ENCODE data around the gene CCSER1.

DNA sequence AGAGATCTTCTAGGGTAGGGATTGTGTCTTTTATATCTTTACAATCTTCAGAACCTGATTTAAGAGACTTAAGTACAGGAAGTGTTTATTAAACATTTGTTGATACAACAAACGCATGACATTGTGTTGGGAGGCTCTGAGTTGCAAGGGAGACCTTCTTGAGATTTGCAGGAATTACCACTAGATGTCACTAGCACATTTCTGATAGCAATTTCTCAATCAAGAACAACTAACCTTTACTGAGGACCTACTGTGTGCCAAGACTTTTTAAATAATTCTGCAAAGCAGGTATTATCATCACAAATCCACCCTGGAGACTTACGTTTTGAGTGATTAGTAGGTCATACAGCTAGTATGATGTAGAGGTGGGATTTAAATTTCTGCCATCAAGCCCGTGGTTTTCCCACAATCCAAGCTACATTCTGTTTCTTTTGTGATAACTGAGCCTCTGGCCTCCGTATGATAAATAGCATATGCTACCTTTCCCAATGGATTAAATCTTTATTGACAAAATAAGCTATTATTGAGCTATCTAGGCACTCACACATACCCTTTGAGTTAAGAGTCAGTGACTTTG lies 986.0 kb downstream of the CCSER1 start:
- TF ChIP-seq EZH2 (IDR thresholded peaks at IDR 0.05) (no peak), POLR2AphosphoS5 (IDR thresholded peaks at IDR 0.05; ENCODE audit: borderline replicate concordance, low read depth, low read length) (no peak), FOXP2 (optimal IDR thresholded peaks at IDR 0.05; ENCODE audit: control extremely low read depth, extremely low read length, insufficient read depth) (no peak)

Data from SK-N-MC (cell line).